A549 (cell line): Measurements from ENCODE around the gene TMEM164. TPM values are rescaled to one million over a fixed set of nuclear protein-coding genes. Genes with fewer than 3 reads are reported as not detected.
A peak's percentile ranks its signal among the peaks of the same experiment; 100 is the strongest.

ENCODE experiments used
- ATAC-seq, 2 experiments: fragments of 200-7000 bp in 1 of 2; fragments of >200 bp in 1 of 2; cut with Nextera tagmentation in 1 of 2; cut with Tn5 transposase in 1 of 2; 3 replicates each; pipeline versions ENCODE4 v1.8.0 to v1.9.1; 2018 to 2020; ENCODE audit warnings: mild to moderate bottlenecking in 1 of 2, moderate library complexity in 1 of 2
- CTCF ChIA-PET: fragments of 300-600 bp; sonication (Branson Sonifier 250); formaldehyde crosslinking; extraction: SDS; loops from one replicate; lab custom pipeline; 2021; ENCODE audit warnings: antibody characterized with exemption, inconsistent platforms; lab: Yijun Ruan, JAX
- POLR2A ChIA-PET: fragments of 350-600 bp; formaldehyde crosslinking; extraction: SDS; loops from one replicate; lab custom pipeline; 2021; ENCODE audit warnings: antibody characterized with exemption, inconsistent platforms; lab: Yijun Ruan, JAX
- DNase-seq, 2 experiments: peaks; one replicate each; pipeline versions ENCODE4 v3.0.0 to v3.0.0-alpha.2; 2011 to 2016; ENCODE audit warnings: low read depth in 1 of 2, low spot score in 1 of 2
- FAIRE-seq: peaks from 2 replicates; lab custom pipeline; 2011; peaks lifted over from hg19 to GRCh38; lab: Jason Lieb, UNC
- H3K27ac ChIP-seq, 2 experiments: fragments of >200 bp; sonication (Bioruptor Twin); formaldehyde crosslinking; 3 replicates each; pipeline ENCODE4 v1.5.1; 2016 to 2017
- H3K4me1 ChIP-seq: fragments of >200 bp; sonication (Bioruptor Twin); formaldehyde crosslinking; 3 replicates; pipeline ENCODE4 v1.6.1; 2016
- H3K4me2 ChIP-seq: fragments of >200 bp; sonication (Bioruptor Twin); formaldehyde crosslinking; 3 replicates; pipeline ENCODE4 v1.6.1; 2016
- H3K4me3 ChIP-seq: fragments of >200 bp; sonication (Bioruptor Twin); formaldehyde crosslinking; 3 replicates; pipeline ENCODE4 v1.5.1; 2016
- H3K9me3 ChIP-seq: fragments of >200 bp; sonication (Bioruptor Twin); formaldehyde crosslinking; 3 replicates; pipeline ENCODE4 v1.6.1; 2016
- BCL3 ChIP-seq: fragments of >200 bp; sonication (Bioruptor Twin); formaldehyde crosslinking; IDR thresholded peaks from 3 replicates; pipeline ENCODE4 v1.6.1; 2016
- BHLHE40 ChIP-seq: IDR thresholded peaks from 2 replicates; pipeline ENCODE4 v1.6.1; 2012; ENCODE audit warnings: low read depth, low read length, inconsistent platforms
- CBX8 ChIP-seq: fragments of 200-600 bp; sonication (generic); IDR thresholded peaks from 2 replicates; pipeline ENCODE4 v1.6.1; 2016
- CHD4 ChIP-seq: fragments of 200-600 bp; sonication (generic); IDR thresholded peaks from 2 replicates; pipeline ENCODE4 v1.6.1; 2016; ENCODE audit warnings: antibody characterized with exemption, mild to moderate bottlenecking, borderline replicate concordance
- E2F6 ChIP-seq: IDR thresholded peaks from 2 replicates; pipeline ENCODE4 v1.6.1; 2012; ENCODE audit warnings: low read depth, borderline replicate concordance
- ELK1 ChIP-seq: fragments of 150-350 bp; IDR thresholded peaks from 2 replicates; pipeline ENCODE4 v1.6.1; 2014; ENCODE audit warnings: low read depth, mild to moderate bottlenecking, low read length
- EP300 ChIP-seq, 2 experiments: fragments of >200 bp; sonication (Bioruptor Twin); formaldehyde crosslinking; IDR thresholded peaks; 2 replicates in 1 of 2; 3 replicates in 1 of 2; pipeline ENCODE4 v1.6.1; 2016 to 2017
- ESRRA ChIP-seq: fragments of 150-350 bp; IDR thresholded peaks from 2 replicates; pipeline ENCODE4 v1.6.1; 2014; ENCODE audit warnings: mild to moderate bottlenecking, low read length, borderline replicate concordance
- FOSB ChIP-seq: fragments of 250-450 bp; sonication (Bioruptor Pico); IDR thresholded peaks from 2 replicates; pipeline ENCODE4 v1.5.0; 2020; ENCODE audit warnings: mild to moderate bottlenecking, moderate library complexity
- FOSL2 ChIP-seq, 2 experiments: fragments of 450-650 bp in 1 of 2; fragments of >200 bp in 1 of 2; sonication (Bioruptor Twin) in 1 of 2; formaldehyde crosslinking; IDR thresholded peaks; 2 replicates each; pipeline versions ENCODE4 v1.5.0 to v1.6.1; 2016 to 2020; ENCODE audit warnings: mild to moderate bottlenecking in 1 of 2, moderate library complexity in 1 of 2
- HOXA7 ChIP-seq: fragments of 250-450 bp; sonication (Bioruptor Pico); IDR thresholded peaks from 2 replicates; pipeline ENCODE4 v1.5.0; 2020; ENCODE audit warnings: mild to moderate bottlenecking, moderate library complexity
- HOXB13 ChIP-seq: fragments of 250-450 bp; sonication (Bioruptor Pico); IDR thresholded peaks from 2 replicates; pipeline ENCODE4 v1.5.0; 2020; ENCODE audit warnings: low read depth, mild to moderate bottlenecking, moderate library complexity
- JUNB ChIP-seq: fragments of >200 bp; sonication (Bioruptor Twin); formaldehyde crosslinking; IDR thresholded peaks from 2 replicates; pipeline ENCODE4 v1.6.1; 2016
- KDM5A ChIP-seq: fragments of 200-600 bp; sonication (generic); IDR thresholded peaks from 2 replicates; pipeline ENCODE4 v1.6.1; 2016; ENCODE audit warnings: antibody characterized with exemption, mild to moderate bottlenecking
- MAFK ChIP-seq: fragments of 450-650 bp; IDR thresholded peaks from 2 replicates; pipeline ENCODE4 v1.6.1; 2014; ENCODE audit not compliant: partially characterized antibody
- MAX ChIP-seq: IDR thresholded peaks from 2 replicates; pipeline ENCODE4 v1.6.1; 2012
- PHF8 ChIP-seq: fragments of 200-600 bp; sonication (generic); IDR thresholded peaks from 2 replicates; pipeline ENCODE4 v1.6.1; 2016; ENCODE audit warnings: low read depth, mild to moderate bottlenecking, antibody characterized with exemption, moderate library complexity, borderline replicate concordance
- RAD21 ChIP-seq, 2 experiments: fragments of >200 bp in 1 of 2; sonication (Bioruptor Twin) in 1 of 2; formaldehyde crosslinking in 1 of 2; IDR thresholded peaks in 1 of 2; conservative IDR thresholded peaks in 1 of 2; 2 replicates in 1 of 2; 3 replicates in 1 of 2; pipeline ENCODE4 v1.6.1; 2012 to 2018; ENCODE audit warnings: inconsistent platforms in 1 of 2
- RARB ChIP-seq: fragments of 250-450 bp; sonication (Bioruptor Pico); IDR thresholded peaks from 2 replicates; pipeline ENCODE4 v1.8.0; 2021; ENCODE audit warnings: mild to moderate bottlenecking, moderate library complexity
- SREBF2 ChIP-seq: fragments of 450-650 bp; IDR thresholded peaks from 2 replicates; pipeline ENCODE4 v1.6.1; 2014; ENCODE audit warnings: mild to moderate bottlenecking, moderate library complexity
- ZFP36 ChIP-seq: fragments of 450-650 bp; IDR thresholded peaks from 2 replicates; pipeline ENCODE4 v1.6.1; 2014; ENCODE audit warnings: borderline replicate concordance; ENCODE audit not compliant: partially characterized antibody
- WGBS: methylation state at CpG from one replicate; pipeline ENCODE4 v1.1.6; 2017; ENCODE audit errors: missing lambda C conversion rate; 5-methylcytosine and 5-hydroxymethylcytosine counted together
- polyA plus RNA-seq, 4 experiments: library from polyadenylated mRNA; depleted of rRNA in 3 of 4; stranded (reverse); fragments of >200 nt; fragmentation: RNase III in 1 of 4; extraction: RNeasy Plus Mini Kit Qiagen cat#74134 plus additional on column Dnase treatment in 1 of 4; gene quantifications; 2 replicates in 3 of 4; 3 replicates in 1 of 4; pipeline ENCODE4 v1.2.3, GENCODE V29; 2011 to 2017

The TMEM164 gene
- polyA plus RNA-seq, 2 of the 4 experiments (the other 2 are of a cell fraction), result 32.0 to 43.7 TPM

GRCh38 chrX:110171442-110171841 is 168.5 kb downstream of the TMEM164 start:
- H3K9me3 ChIP-seq, result no peaks in the 10 kb centered on the region
- FAIRE-seq (no peak), DNase-seq (no peak), ATAC-seq (no peak)
- ChIA-PET CTCF (interaction anchor here (1.0 to 34.7 kb wide), 4 partner anchors 10 to 242 kb away, joined by 3 to 848 read pairs (median 5); no protein-coding TSS in a partner anchor), POLR2A (no interaction called here)
- no peak overlapping the region for H3K4me3 ChIP-seq
- TF ChIP-seq HOXA7 (CRISPR knock-in tag) (no peak), MAFK (peak; percentile 18)
- WGBS, result 81% methylated on average over 5 of the region's 5 CpGs
- H3K4me1 ChIP-seq, result peaks cover 63% of the 10 kb centered on the region
- H3K27ac ChIP-seq, result peak overlapping the region; percentile 89 to 95
- H3K4me2 ChIP-seq, result 0 out of 3 replicates have a peak overlapping the region, but pooled peaks have one; percentile 4

GRCh38 chrX:110172215-110172614 is 169.3 kb downstream of the TMEM164 start:
- ATAC-seq (no peak), FAIRE-seq (no peak), DNase-seq (no peak)
- 96% methylated on average over 10 of the region's 10 CpGs for WGBS
- ChIA-PET CTCF (interaction anchor here (1.0 to 34.7 kb wide), 5 partner anchors 11 to 241 kb away, joined by 3 to 848 read pairs (median 5); no protein-coding TSS in a partner anchor), POLR2A (no interaction called here)
- TF ChIP-seq BHLHE40, result no peak
- no peak for TF ChIP-seq ZFP36
- TF ChIP-seq MAX, result no peak
- no peak for TF ChIP-seq CBX8
- no peak for TF ChIP-seq CHD4
- no peak for TF ChIP-seq SREBF2
- Histone ChIP-seq H3K9me3 (no peaks in the 10 kb centered on the region), H3K4me1 (peaks cover 63% of the 10 kb centered on the region), H3K4me2 (no peak overlapping the region), H3K27ac (peak overlapping the region; percentile 89 to 95), H3K4me3 (no peak overlapping the region)

- H3K4me1 ChIP-seq, result peaks cover 58% of the 10 kb centered on the region
- no peak overlapping the region; the same call in 2 of the 3 replicates for H3K4me3 ChIP-seq
- ChIA-PET CTCF (interaction anchor here (1.0 to 34.7 kb wide), 4 partner anchors 15 to 240 kb away, joined by 3 to 848 read pairs (median 4); no protein-coding TSS in a partner anchor), POLR2A (no interaction called here)
- H3K9me3 ChIP-seq, result no peaks in the 10 kb centered on the region
- H3K27ac ChIP-seq, result peak overlapping the region; percentile 89 to 95
- peak overlapping the region; percentile 83 for H3K4me2 ChIP-seq
- 48% methylated on average over 17 of the region's 19 CpGs for WGBS
- ATAC-seq (peak; percentile 66 to 80; a peak in 5 of 6 replicates), FAIRE-seq (peak; percentile 98), DNase-seq (peak; percentile 55 to 62)
- TF ChIP-seq RARB (CRISPR knock-in tag) (no peak), JUNB (peak; percentile 43; the same call in 1 of the 2 replicates), HOXB13 (CRISPR knock-in tag) (no peak), E2F6 (peak; percentile 45; the same call in 1 of the 2 replicates), ESRRA (no peak), RAD21 (conservative IDR thresholded peaks at IDR 0.05 in 1 of 2, IDR thresholded peaks at IDR 0.05 in 1 of 2) (no peak), PHF8 (no peak), EP300 (IDR thresholded peaks at IDR 0.05) (peak in 1 of 2 experiments; percentile 18; a peak in 1 of 5 replicates), BCL3 (no peak), KDM5A (no peak), FOSB (CRISPR knock-in tag) (no peak), ELK1 (no peak), FOSL2 (IDR thresholded peaks at IDR 0.05) (no peak), FOSL2 (CRISPR knock-in tag; IDR thresholded peaks at IDR 0.05) (peak; percentile 59), MAX (peak; percentile 71)
Measured at GRCh38 chrX:110173192-110174175, 170.6 kb downstream of the TMEM164 start.
